ENCODE measurements around the gene CDH23.

Gene CDH23

GRCh38 chr10:71769279-71769823 lies 372.6 kb downstream of the CDH23 start:
- ATAC-seq: no peak
- no peak for TF ChIP-seq CSRNP3 (CRISPR knock-in tag; IDR thresholded peaks at IDR 0.05)
- no peak for TF ChIP-seq PPARA (CRISPR knock-in tag; IDR thresholded peaks at IDR 0.05; ENCODE audit: borderline replicate concordance)
- TF ChIP-seq PATZ1 (CRISPR knock-in tag; IDR thresholded peaks at IDR 0.05; ENCODE audit: borderline replicate concordance): no peak
- no peak for TF ChIP-seq POU6F1 (CRISPR knock-in tag; IDR thresholded peaks at IDR 0.05; ENCODE audit: borderline replicate concordance, low read depth)
- TF ChIP-seq CREB5 (CRISPR knock-in tag; IDR thresholded peaks at IDR 0.05; ENCODE audit: low read depth): no peak
- no peak for TF ChIP-seq OSR1 (CRISPR knock-in tag; IDR thresholded peaks at IDR 0.05)
- TF ChIP-seq ARNTL (CRISPR knock-in tag; IDR thresholded peaks at IDR 0.05; ENCODE audit: borderline replicate concordance, low read depth): no peak
- TF ChIP-seq ZC3H10 (CRISPR knock-in tag; IDR thresholded peaks at IDR 0.05): no peak
- no peak for TF ChIP-seq ISL1 (CRISPR knock-in tag; IDR thresholded peaks at IDR 0.05)
- TF ChIP-seq CSDC2 (CRISPR knock-in tag; IDR thresholded peaks at IDR 0.05): no peak
- TF ChIP-seq SNAI2 (CRISPR knock-in tag; IDR thresholded peaks at IDR 0.05): no peak
- no peak for TF ChIP-seq RARB (CRISPR knock-in tag; IDR thresholded peaks at IDR 0.05)
- no peak for TF ChIP-seq TCF4 (CRISPR knock-in tag; IDR thresholded peaks at IDR 0.05; ENCODE audit: borderline replicate concordance)
- TF ChIP-seq ZNF70 (CRISPR knock-in tag; IDR thresholded peaks at IDR 0.05): no peak
- no peak for TF ChIP-seq BACH2 (CRISPR knock-in tag; IDR thresholded peaks at IDR 0.05; ENCODE audit: borderline replicate concordance)
- no peak for TF ChIP-seq GLIS3 (CRISPR knock-in tag; IDR thresholded peaks at IDR 0.05)

GRCh38 chr10:71770255-71770654 lies 373.5 kb downstream of the CDH23 start:
- TF ChIP-seq SNAI2 (CRISPR knock-in tag; IDR thresholded peaks at IDR 0.05) (no peak), ZC3H10 (CRISPR knock-in tag; IDR thresholded peaks at IDR 0.05) (no peak), ZFP3 (CRISPR knock-in tag; IDR thresholded peaks at IDR 0.05) (no peak), ZNF8 (CRISPR knock-in tag; IDR thresholded peaks at IDR 0.05) (no peak), TCF4 (CRISPR knock-in tag; IDR thresholded peaks at IDR 0.05; ENCODE audit: borderline replicate concordance) (no peak), PATZ1 (CRISPR knock-in tag; IDR thresholded peaks at IDR 0.05; ENCODE audit: borderline replicate concordance) (no peak), ZNF70 (CRISPR knock-in tag; IDR thresholded peaks at IDR 0.05) (no peak), CREB5 (CRISPR knock-in tag; IDR thresholded peaks at IDR 0.05; ENCODE audit: low read depth) (no peak), ZNF565 (CRISPR knock-in tag; conservative IDR thresholded peaks at IDR 0.05; ENCODE audit: low read depth) (no peak), GLIS3 (CRISPR knock-in tag; IDR thresholded peaks at IDR 0.05) (no peak), ESRRG (CRISPR knock-in tag; IDR thresholded peaks at IDR 0.05) (no peak), CSRNP3 (CRISPR knock-in tag; IDR thresholded peaks at IDR 0.05) (no peak), ZFP30 (CRISPR knock-in tag; IDR thresholded peaks at IDR 0.05) (no peak), TSHZ2 (CRISPR knock-in tag; IDR thresholded peaks at IDR 0.05) (no peak), CSDC2 (CRISPR knock-in tag; IDR thresholded peaks at IDR 0.05) (no peak), PPARA (CRISPR knock-in tag; IDR thresholded peaks at IDR 0.05; ENCODE audit: borderline replicate concordance) (no peak)
- ATAC-seq: no peak
